ENCODE measurements around the gene NANOS3.

The NANOS3 gene

GRCh38 chr19:13864667-13865570, 12.0 kb upstream of the NANOS3 start:
- Histone ChIP-seq H3K27me3 (ENCODE audit: insufficient read depth, low read length) (peaks cover 11% of the 10 kb centered on the region; the same call in 1 of the 2 replicates), H3K79me2 (ENCODE audit: insufficient read depth, low read length) (no peaks in the 10 kb centered on the region), H3K36me3 (ENCODE audit: insufficient read depth, low read length) (no peaks in the 10 kb centered on the region), H3K9me3 (ENCODE audit: low read length) (no peaks in the 10 kb centered on the region), H3K27ac (ENCODE audit: low read depth, low read length, poor library complexity, severe bottlenecking) (no peak overlapping the region), H3K4me2 (ENCODE audit: low read length) (peak overlapping the region; percentile 62; the same call in 1 of the 2 replicates), H3K4me1 (ENCODE audit: insufficient read depth, low read length, severe bottlenecking) (peaks cover 6% of the 10 kb centered on the region), H4K20me1 (ENCODE audit: insufficient read depth, low read length) (no peaks in the 10 kb centered on the region), H3F3A (ENCODE audit: insufficient read depth, low read length) (no peaks in the 10 kb centered on the region), H3K4me3 (ENCODE audit: low read depth, low read length, poor library complexity, severe bottlenecking) (peak overlapping the region; percentile 52), H3K9me2 (ENCODE audit: low read depth, low read length) (no peaks in the 10 kb centered on the region), H2AFZ (ENCODE audit: low read length) (no peak overlapping the region), H3K9ac (ENCODE audit: low read length) (no peak overlapping the region)
- TF ChIP-seq CTCF (IDR thresholded peaks at IDR 0.05; ENCODE audit: low read length) (no peak), EZH2 (IDR thresholded peaks at IDR 0.05; ENCODE audit: borderline replicate concordance, low read length) (no peak)

GRCh38 chr19:13865571-13866462, 11.1 kb upstream of the NANOS3 start:
- peaks cover 7% of the 10 kb centered on the region; the same call in 1 of the 2 replicates for H3K27me3 ChIP-seq (ENCODE audit: insufficient read depth, low read length)
- H3K9me2 ChIP-seq (ENCODE audit: low read depth, low read length): no peaks in the 10 kb centered on the region
- peak overlapping the region; percentile 62 for H3K4me2 ChIP-seq (ENCODE audit: low read length)
- no peaks in the 10 kb centered on the region for H3K9me3 ChIP-seq (ENCODE audit: low read length)
- H3K9ac ChIP-seq (ENCODE audit: low read length): peak overlapping the region; percentile 23; the same call in 1 of the 2 replicates
- peaks cover 6% of the 10 kb centered on the region for H3K4me1 ChIP-seq (ENCODE audit: insufficient read depth, low read length, severe bottlenecking)
- no peaks in the 10 kb centered on the region for H3K36me3 ChIP-seq (ENCODE audit: insufficient read depth, low read length)
- H2AFZ ChIP-seq (ENCODE audit: low read length): no peak overlapping the region
- no peak overlapping the region for H3K27ac ChIP-seq (ENCODE audit: low read depth, low read length, poor library complexity, severe bottlenecking)
- H3K79me2 ChIP-seq (ENCODE audit: insufficient read depth, low read length): no peaks in the 10 kb centered on the region
- no peaks in the 10 kb centered on the region for H3F3A ChIP-seq (ENCODE audit: insufficient read depth, low read length)
- no peaks in the 10 kb centered on the region for H4K20me1 ChIP-seq (ENCODE audit: insufficient read depth, low read length)
- TF ChIP-seq EZH2 (IDR thresholded peaks at IDR 0.05; ENCODE audit: borderline replicate concordance, low read length): no peak
- TF ChIP-seq CTCF (IDR thresholded peaks at IDR 0.05; ENCODE audit: low read length): no peak
- peak overlapping the region; percentile 52 for H3K4me3 ChIP-seq (ENCODE audit: low read depth, low read length, poor library complexity, severe bottlenecking)

- Histone ChIP-seq H3F3A (ENCODE audit: insufficient read depth, low read length) (no peaks in the 10 kb centered on the region), H3K4me1 (ENCODE audit: insufficient read depth, low read length, severe bottlenecking) (peaks cover 6% of the 10 kb centered on the region), H3K9me2 (ENCODE audit: low read depth, low read length) (no peaks in the 10 kb centered on the region), H3K27ac (ENCODE audit: low read depth, low read length, poor library complexity, severe bottlenecking) (no peak overlapping the region), H3K4me2 (ENCODE audit: low read length) (peak overlapping the region; percentile 62; the same call in 1 of the 2 replicates), H4K20me1 (ENCODE audit: insufficient read depth, low read length) (no peaks in the 10 kb centered on the region), H3K36me3 (ENCODE audit: insufficient read depth, low read length) (no peaks in the 10 kb centered on the region), H3K9me3 (ENCODE audit: low read length) (no peaks in the 10 kb centered on the region), H3K4me3 (ENCODE audit: low read depth, low read length, poor library complexity, severe bottlenecking) (no peak overlapping the region), H3K79me2 (ENCODE audit: insufficient read depth, low read length) (no peaks in the 10 kb centered on the region), H2AFZ (ENCODE audit: low read length) (no peak overlapping the region), H3K27me3 (ENCODE audit: insufficient read depth, low read length) (peaks cover 8% of the 10 kb centered on the region; the same call in 1 of the 2 replicates), H3K9ac (ENCODE audit: low read length) (no peak overlapping the region)
- TF ChIP-seq CTCF (IDR thresholded peaks at IDR 0.05; ENCODE audit: low read length) (no peak), EZH2 (IDR thresholded peaks at IDR 0.05; ENCODE audit: borderline replicate concordance, low read length) (no peak)
Measured at GRCh38 chr19:13866463-13867046, 10.4 kb upstream of the NANOS3 start.
